ENCODE data around the gene CTBP1. TPM values are rescaled to one million over a fixed set of nuclear protein-coding genes. Genes with fewer than 3 reads are reported as not detected.

CTBP1 gene
- total RNA-seq, 1 donor from 2014 or later: 171 TPM

DNA sequence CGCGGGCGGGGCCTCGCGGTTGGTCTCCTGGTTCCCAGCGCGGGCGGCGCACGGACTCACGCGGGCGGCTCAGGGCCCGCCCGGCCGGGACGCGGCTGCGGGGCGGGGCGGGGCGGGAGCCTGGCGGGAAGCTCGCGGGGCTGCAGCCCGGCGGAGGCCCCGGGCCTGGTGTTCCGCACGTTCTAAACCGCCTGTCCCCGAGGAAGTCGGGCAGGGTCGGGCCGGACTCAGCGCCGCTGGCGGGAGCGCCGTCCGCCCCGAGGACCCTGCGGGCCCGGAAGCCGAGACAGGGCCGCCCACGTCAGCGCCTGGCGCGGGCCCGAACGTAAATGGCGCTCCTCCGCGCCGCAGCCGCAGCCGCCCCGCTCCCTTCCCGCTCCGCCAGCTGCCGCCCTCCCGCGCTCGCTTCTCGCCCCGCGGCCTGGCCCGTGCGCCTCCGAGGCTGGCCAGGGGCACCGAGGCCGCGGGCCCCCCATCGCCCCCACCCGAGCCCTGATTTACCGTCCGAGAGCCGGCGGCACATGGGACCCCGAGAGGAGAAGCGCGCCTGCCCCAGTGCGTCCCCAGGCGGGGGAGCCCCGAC, 309 bp upstream of the CTBP1 start:
- peak overlapping the region; percentile 86 for H3K4me3 Mint-ChIP-seq
- peaks cover 9% of the 10 kb centered on the region for H3K27me3 Mint-ChIP-seq (ENCODE audit: insufficient read depth, low read depth)
- peak overlapping the region; percentile 92 for H2AFZ ChIP-seq (replicated peaks)
- H3K27ac ChIP-seq: peak overlapping the region; percentile 53
- H3K9me3 Mint-ChIP-seq: peaks cover 33% of the 10 kb centered on the region
- peak overlapping the region; percentile 94 for H3K4me2 ChIP-seq
- DNase-seq (ENCODE audit: low spot score): peak; percentile 97
- H4K20me1 ChIP-seq (ENCODE audit: low read depth): peaks cover 36% of the 10 kb centered on the region
- peaks cover 10% of the 10 kb centered on the region for H3K4me1 ChIP-seq
- peaks cover 35% of the 10 kb centered on the region for H3K36me3 Mint-ChIP-seq
- peaks cover 5% of the 10 kb centered on the region for H3K36me3 ChIP-seq
- peaks cover 42% of the 10 kb centered on the region for H3K79me2 ChIP-seq (ENCODE audit: low read depth)
- TF ChIP-seq, protein P1, sequence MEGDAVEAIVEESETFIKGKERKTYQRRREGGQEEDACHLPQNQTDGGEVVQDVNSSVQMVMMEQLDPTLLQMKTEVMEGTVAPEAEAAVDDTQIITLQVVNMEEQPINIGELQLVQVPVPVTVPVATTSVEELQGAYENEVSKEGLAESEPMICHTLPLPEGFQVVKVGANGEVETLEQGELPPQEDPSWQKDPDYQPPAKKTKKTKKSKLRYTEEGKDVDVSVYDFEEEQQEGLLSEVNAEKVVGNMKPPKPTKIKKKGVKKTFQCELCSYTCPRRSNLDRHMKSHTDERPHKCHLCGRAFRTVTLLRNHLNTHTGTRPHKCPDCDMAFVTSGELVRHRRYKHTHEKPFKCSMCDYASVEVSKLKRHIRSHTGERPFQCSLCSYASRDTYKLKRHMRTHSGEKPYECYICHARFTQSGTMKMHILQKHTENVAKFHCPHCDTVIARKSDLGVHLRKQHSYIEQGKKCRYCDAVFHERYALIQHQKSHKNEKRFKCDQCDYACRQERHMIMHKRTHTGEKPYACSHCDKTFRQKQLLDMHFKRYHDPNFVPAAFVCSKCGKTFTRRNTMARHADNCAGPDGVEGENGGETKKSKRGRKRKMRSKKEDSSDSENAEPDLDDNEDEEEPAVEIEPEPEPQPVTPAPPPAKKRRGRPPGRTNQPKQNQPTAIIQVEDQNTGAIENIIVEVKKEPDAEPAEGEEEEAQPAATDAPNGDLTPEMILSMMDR (IDR thresholded peaks at IDR 0.05): no peak
- TF ChIP-seq EZH2 (IDR thresholded peaks at IDR 0.05) (no peak), EZH2phosphoT487 (IDR thresholded peaks at IDR 0.05) (no peak)
- peaks cover 9% of the 10 kb centered on the region for H3K9me3 ChIP-seq (ENCODE audit: low read depth)
- no peaks in the 10 kb centered on the region for H3F3A ChIP-seq (ENCODE audit: low read depth)
- peak overlapping the region; percentile 65 for H3K4me3 ChIP-seq
- no peak overlapping the region for H3K9ac ChIP-seq
- H3K4me1 Mint-ChIP-seq: peaks cover 15% of the 10 kb centered on the region
- no peaks in the 10 kb centered on the region for H3K27me3 ChIP-seq
- no peak overlapping the region for H3K27ac Mint-ChIP-seq

DNA sequence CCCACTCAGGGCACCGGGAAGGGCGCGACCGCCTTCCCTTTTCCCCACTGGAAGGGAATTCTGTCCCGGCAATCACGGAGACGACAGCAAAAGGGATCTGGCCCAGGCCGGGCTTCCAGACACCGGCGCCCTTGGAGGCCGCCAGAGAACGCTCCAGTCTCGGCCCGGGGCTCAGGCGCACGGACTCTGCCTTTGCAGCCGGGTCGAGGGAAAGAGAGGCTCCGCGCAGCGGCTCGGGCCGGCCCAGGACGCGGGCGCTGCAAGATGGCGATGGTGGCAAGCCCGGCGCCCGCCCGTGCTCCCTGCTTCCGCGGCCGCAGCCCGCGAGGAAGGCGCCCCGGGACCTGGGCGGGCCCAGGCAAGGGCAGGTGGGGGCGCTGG, 1.1 kb downstream of the CTBP1 start:
- peaks cover 23% of the 10 kb centered on the region for H3K9me3 Mint-ChIP-seq
- peaks cover 9% of the 10 kb centered on the region for H3K27me3 Mint-ChIP-seq (ENCODE audit: insufficient read depth, low read depth)
- Histone ChIP-seq H3K27ac (no peak overlapping the region), H3F3A (ENCODE audit: low read depth) (no peaks in the 10 kb centered on the region), H3K4me1 (peaks cover 10% of the 10 kb centered on the region), H4K20me1 (ENCODE audit: low read depth) (peaks cover 50% of the 10 kb centered on the region), H2AFZ (replicated peaks) (no peak overlapping the region), H3K36me3 (peaks cover 5% of the 10 kb centered on the region), H3K9ac (peak overlapping the region; percentile 89), H3K9me3 (ENCODE audit: low read depth) (peaks cover 8% of the 10 kb centered on the region), H3K79me2 (ENCODE audit: low read depth) (peaks cover 56% of the 10 kb centered on the region), H3K4me3 (peak overlapping the region; percentile 83), H3K4me2 (peak overlapping the region; percentile 100), H3K27me3 (no peaks in the 10 kb centered on the region)
- peaks cover 15% of the 10 kb centered on the region for H3K4me1 Mint-ChIP-seq
- H3K4me3 Mint-ChIP-seq: peak overlapping the region; percentile 89
- no peak for TF ChIP-seq EZH2 (IDR thresholded peaks at IDR 0.05)
- TF ChIP-seq, protein P1 (IDR thresholded peaks at IDR 0.05): no peak
- TF ChIP-seq EZH2phosphoT487 (IDR thresholded peaks at IDR 0.05): no peak
- DNase-seq (ENCODE audit: low spot score): no peak
- peaks cover 26% of the 10 kb centered on the region for H3K36me3 Mint-ChIP-seq
- no peak overlapping the region for H3K27ac Mint-ChIP-seq

DNA sequence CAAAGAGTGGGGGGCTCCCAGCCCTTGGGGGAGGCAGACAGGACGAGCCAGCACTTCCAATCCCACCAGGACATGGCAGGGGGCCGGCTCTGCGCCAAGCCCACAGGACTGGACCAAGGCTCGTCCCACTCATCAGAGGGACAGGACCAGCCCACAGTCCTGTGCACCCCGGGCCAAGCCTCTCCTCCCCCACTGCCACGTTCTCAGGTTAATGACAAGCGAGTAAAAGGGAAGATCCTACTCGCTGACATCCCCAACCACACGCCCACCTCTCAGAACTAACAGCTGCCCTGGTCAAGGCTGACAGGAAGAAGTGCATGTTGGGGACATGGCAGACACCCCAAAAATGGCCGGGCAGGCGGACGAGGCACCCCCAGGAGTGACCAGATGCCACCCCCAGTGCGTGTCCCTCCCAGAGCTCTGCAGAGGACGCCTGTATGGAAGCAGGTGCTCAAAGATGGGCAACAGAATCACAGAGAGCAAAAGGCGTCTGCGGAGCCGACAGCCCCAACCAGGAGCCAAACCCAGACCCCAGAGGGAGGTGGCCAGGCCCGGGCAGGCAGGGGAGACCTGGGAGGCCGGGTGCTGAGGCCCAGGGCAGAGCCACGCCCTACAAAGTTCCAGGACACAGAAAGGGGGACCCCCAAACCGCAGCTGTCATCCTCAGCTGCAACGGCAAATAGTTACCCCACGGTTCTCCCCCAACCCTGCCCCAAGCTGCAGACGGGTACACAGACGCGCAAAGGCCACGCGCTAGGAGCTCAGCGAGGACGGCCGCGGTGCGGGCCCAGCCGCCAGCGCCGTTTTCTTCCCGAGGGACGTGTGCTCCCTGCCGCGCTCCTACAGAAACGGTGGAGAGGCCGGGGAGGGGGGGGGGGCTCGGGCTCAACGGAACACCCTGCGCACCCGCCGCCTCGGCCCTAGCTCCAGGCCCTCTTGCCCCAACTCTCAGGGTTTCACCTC, 1.7 kb downstream of the CTBP1 start:
- peaks cover 8% of the 10 kb centered on the region for H3K9me3 ChIP-seq (ENCODE audit: low read depth)
- H3F3A ChIP-seq (ENCODE audit: low read depth): no peaks in the 10 kb centered on the region
- H3K4me3 Mint-ChIP-seq: peak overlapping the region; percentile 89
- H3K4me1 Mint-ChIP-seq: peaks cover 20% of the 10 kb centered on the region
- peaks cover under 1% of the 10 kb centered on the region for H3K36me3 ChIP-seq
- H3K4me1 ChIP-seq: peaks cover 10% of the 10 kb centered on the region
- peak overlapping the region; percentile 89 for H3K9ac ChIP-seq
- H4K20me1 ChIP-seq (ENCODE audit: low read depth): peaks cover 57% of the 10 kb centered on the region
- no peak overlapping the region for H3K27ac ChIP-seq
- peaks cover 11% of the 10 kb centered on the region for H3K27me3 Mint-ChIP-seq (ENCODE audit: insufficient read depth, low read depth)
- H3K27me3 ChIP-seq: no peaks in the 10 kb centered on the region
- no peak for TF ChIP-seq EZH2 (IDR thresholded peaks at IDR 0.05)
- TF ChIP-seq, protein P1 (IDR thresholded peaks at IDR 0.05): no peak
- no peak for TF ChIP-seq EZH2phosphoT487 (IDR thresholded peaks at IDR 0.05)
- peak; percentile 54 for DNase-seq (ENCODE audit: low spot score)
- peaks cover 23% of the 10 kb centered on the region for H3K36me3 Mint-ChIP-seq
- H3K4me3 ChIP-seq: peak overlapping the region; percentile 83
- peaks cover 62% of the 10 kb centered on the region for H3K79me2 ChIP-seq (ENCODE audit: low read depth)
- H3K27ac Mint-ChIP-seq: peak overlapping the region; percentile 74
- peak overlapping the region; percentile 100 for H3K4me2 ChIP-seq
- peaks cover 18% of the 10 kb centered on the region for H3K9me3 Mint-ChIP-seq
- no peak overlapping the region for H2AFZ ChIP-seq (replicated peaks)
